ENCODE data around the gene PDXDC1. TPM values are rescaled to one million over a fixed set of nuclear protein-coding genes. Genes with fewer than 3 reads are reported as not detected.
A peak's percentile ranks its signal among the peaks of the same experiment; 100 is the strongest.
"Not testable (repeated sequence)": the region's sequence is repeated elsewhere in the genome, so short reads cannot be mapped to it uniquely, and the experiment has no call there.

Gene PDXDC1
- total and polyA plus RNA-seq, 5 donors from 2014 or later = 27.4 to 91.2 (median 29.7) TPM

DNA sequence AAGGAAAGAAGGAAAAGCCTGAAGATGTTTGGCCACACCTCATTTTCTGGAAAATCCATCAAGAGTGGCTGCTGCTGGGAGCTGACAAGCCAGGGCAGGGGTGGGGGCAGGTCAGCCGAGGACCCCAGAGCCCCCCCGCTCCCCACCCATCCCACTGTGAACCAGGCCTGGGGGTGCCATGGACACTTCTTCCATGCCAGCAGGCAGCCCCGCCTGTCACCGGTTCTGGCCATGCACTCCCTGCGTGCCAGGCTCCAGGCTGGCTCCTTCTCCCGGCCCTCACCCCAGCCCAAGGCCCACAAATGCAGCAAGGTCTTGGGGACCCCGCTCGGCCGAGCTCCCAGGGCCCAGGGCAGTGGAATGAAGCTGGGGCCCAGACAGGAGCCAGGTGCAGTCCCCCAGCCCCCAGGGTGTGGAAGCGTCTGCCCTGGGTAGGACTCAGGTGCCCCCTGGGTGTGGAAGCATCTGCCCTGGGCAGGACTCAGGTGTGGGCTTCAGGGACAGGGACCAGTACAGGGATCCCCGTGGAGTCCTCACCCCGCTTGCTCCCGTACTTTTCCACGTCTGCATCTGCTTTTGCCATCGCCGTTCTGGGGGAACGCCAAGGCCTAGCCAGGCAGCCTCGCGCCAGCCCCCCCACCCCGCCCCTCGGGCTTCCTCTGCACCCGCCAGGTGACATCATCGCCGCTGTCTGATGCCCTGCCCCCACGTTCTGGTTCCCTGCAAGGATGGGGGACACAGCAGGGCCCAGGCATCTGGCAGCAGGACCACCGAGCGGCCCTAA, 167.5 kb downstream of the PDXDC1 start:
- not testable (repeated sequence) for H3K27ac ChIP-seq (ENCODE audit: insufficient read depth, low read length, poor library complexity, severe bottlenecking); H3K4me3 Mint-ChIP-seq; H3K4me1 ChIP-seq (ENCODE audit: control insufficient read depth, insufficient read depth, low read length, poor library complexity, severe bottlenecking); H3K4me3 ChIP-seq (ENCODE audit: low read depth, low read length); H3K9me3 Mint-ChIP-seq; H3K9me3 ChIP-seq (ENCODE audit: control insufficient read depth in 2 of 2, low read length in 2 of 2); H3K4me1 Mint-ChIP-seq; ATAC-seq (ENCODE audit: low read depth in 2 of 2); H3K27me3 Mint-ChIP-seq; DNase-seq; H3K36me3 Mint-ChIP-seq; H3K27me3 ChIP-seq (ENCODE audit: control insufficient read depth, insufficient read depth, low read length); H3K36me3 ChIP-seq (ENCODE audit: control insufficient read depth, insufficient read depth, low read length)
- peak overlapping the region in 1 of 3 donors; percentile 14 for H3K27ac Mint-ChIP-seq

DNA sequence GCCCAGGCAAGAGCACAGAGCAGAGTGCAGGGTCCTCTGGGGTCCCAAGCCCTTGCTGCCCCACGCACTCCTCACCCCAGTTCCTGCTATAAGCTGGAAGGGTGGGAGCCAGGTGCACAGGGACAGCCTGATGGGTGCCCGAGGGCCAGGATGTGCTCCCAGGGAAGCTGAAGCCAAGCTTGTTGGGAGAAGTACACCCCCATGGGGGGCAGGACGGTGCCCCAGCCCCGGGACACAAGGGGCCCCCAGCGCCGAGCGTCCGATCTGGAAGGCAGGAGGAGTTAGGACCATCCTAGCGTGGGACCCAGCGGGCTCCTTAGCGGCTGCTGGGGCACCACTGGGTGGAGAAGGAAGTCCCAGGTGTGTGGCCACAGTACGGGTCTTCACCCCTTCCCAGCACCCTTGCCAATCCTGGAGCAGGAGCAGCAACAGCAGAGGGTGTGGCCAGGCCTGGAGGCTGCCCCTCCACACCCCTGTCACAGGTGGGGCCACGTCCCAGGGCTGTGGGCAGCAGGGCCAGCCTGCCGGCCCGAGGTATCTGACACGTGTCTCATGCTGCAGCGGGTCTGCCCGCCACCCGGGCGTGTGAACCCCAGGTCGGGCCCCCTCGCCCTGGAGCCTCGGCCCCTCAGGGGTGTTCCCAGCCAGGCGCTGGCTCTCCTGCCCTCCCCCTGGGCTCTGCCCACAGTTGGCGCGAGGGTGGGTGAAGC, 168.2 kb downstream of the PDXDC1 start:
- H3K36me3 Mint-ChIP-seq; H3K27me3 ChIP-seq (ENCODE audit: control insufficient read depth, insufficient read depth, low read length); H3K4me3 Mint-ChIP-seq; H3K9me3 ChIP-seq (ENCODE audit: control insufficient read depth in 2 of 2, low read length in 2 of 2); H3K4me3 ChIP-seq (ENCODE audit: low read depth, low read length); ATAC-seq (ENCODE audit: low read depth in 2 of 2); DNase-seq; H3K27ac ChIP-seq (ENCODE audit: insufficient read depth, low read length, poor library complexity, severe bottlenecking); H3K4me1 ChIP-seq (ENCODE audit: control insufficient read depth, insufficient read depth, low read length, poor library complexity, severe bottlenecking); H3K27ac Mint-ChIP-seq; H3K36me3 ChIP-seq (ENCODE audit: control insufficient read depth, insufficient read depth, low read length); H3K27me3 Mint-ChIP-seq; H3K9me3 Mint-ChIP-seq; H3K4me1 Mint-ChIP-seq: not testable (repeated sequence)

DNA sequence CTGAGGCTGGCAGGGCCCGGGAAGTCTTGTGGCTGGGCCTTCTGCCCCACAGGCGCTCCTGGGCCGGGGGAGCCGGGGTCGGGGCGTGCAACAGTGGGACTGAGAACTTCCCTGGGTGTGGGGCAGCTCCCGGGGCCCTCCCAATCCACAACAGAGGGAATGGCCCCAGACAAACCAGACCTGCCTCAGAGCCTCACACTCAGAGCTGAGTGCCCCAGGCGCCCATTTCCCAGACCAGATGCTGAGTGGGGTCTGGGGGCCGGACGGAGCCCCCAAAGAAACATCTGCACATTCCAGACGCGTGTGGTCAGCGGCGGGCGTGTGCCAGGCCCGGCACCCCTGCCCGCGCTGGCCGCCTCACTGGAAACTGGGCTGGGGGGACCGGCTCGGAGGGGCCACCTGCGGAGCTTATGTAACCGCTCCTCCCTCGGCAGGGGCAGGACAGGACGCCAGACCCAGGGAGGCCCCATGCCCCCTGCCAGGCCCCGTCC, 168.8 kb downstream of the PDXDC1 start:
- H3K27ac ChIP-seq (ENCODE audit: insufficient read depth, low read length, poor library complexity, severe bottlenecking); H3K9me3 ChIP-seq (ENCODE audit: control insufficient read depth in 2 of 2, low read length in 2 of 2); H3K27ac Mint-ChIP-seq; H3K9me3 Mint-ChIP-seq; H3K27me3 ChIP-seq (ENCODE audit: control insufficient read depth, insufficient read depth, low read length); H3K4me1 ChIP-seq (ENCODE audit: control insufficient read depth, insufficient read depth, low read length, poor library complexity, severe bottlenecking); H3K4me3 Mint-ChIP-seq; H3K27me3 Mint-ChIP-seq; H3K36me3 Mint-ChIP-seq; H3K4me1 Mint-ChIP-seq; DNase-seq; H3K4me3 ChIP-seq (ENCODE audit: low read depth, low read length); ATAC-seq (ENCODE audit: low read depth in 2 of 2); H3K36me3 ChIP-seq (ENCODE audit: control insufficient read depth, insufficient read depth, low read length): not testable (repeated sequence)

- H3K4me3 ChIP-seq (ENCODE audit: low read depth, low read length); H3K4me1 ChIP-seq (ENCODE audit: control insufficient read depth, insufficient read depth, low read length, poor library complexity, severe bottlenecking); H3K4me3 Mint-ChIP-seq; H3K27me3 Mint-ChIP-seq; H3K27ac ChIP-seq (ENCODE audit: insufficient read depth, low read length, poor library complexity, severe bottlenecking); H3K36me3 Mint-ChIP-seq; H3K9me3 ChIP-seq (ENCODE audit: control insufficient read depth in 2 of 2, low read length in 2 of 2); H3K27me3 ChIP-seq (ENCODE audit: control insufficient read depth, insufficient read depth, low read length); DNase-seq; H3K4me1 Mint-ChIP-seq; H3K27ac Mint-ChIP-seq; H3K36me3 ChIP-seq (ENCODE audit: control insufficient read depth, insufficient read depth, low read length); H3K9me3 Mint-ChIP-seq; ATAC-seq (ENCODE audit: low read depth in 2 of 2): not testable (repeated sequence)
Observed at GRCh38 chr16:15144092-15144631, 169.3 kb downstream of the PDXDC1 start.

DNA sequence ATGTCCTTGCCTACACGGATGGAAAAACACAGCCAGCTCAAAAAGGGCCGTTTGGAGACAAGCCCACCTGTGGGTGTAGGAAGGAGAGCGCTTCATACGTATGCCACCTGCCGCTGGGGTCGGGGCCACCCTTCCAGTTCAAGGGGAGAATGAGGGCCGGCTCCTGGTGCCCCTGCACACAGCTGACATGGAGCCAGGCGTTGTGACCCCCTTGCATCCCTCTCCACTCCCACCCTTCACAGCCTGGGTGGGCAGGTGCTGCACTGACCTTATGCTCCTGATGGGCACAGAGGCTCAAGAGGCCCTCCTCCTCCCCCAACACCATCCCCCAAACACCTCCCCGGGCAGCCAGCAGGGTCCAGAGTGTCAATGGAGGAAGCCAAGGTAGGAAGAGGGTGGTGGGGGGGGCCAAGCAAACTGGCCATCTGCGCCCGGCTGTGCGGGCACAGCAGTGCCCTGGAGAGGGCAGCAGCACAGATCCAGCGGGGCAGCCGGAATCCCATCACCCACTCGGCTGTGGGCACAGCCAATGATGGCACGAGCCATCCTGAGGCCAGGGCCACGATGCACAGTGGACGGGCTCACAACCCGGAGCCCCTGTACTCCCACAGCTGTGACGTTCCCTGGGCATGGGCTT, 170.1 kb downstream of the PDXDC1 start:
- peaks cover 0 to 10% (median 0%) of the 10 kb centered on the region in 4 donors for H3K4me1 Mint-ChIP-seq
- H3K9me3 ChIP-seq (ENCODE audit: control insufficient read depth in 2 of 2, low read length in 2 of 2); H3K36me3 ChIP-seq (ENCODE audit: control insufficient read depth, insufficient read depth, low read length); H3K27ac Mint-ChIP-seq; H3K27ac ChIP-seq (ENCODE audit: insufficient read depth, low read length, poor library complexity, severe bottlenecking); H3K27me3 Mint-ChIP-seq; DNase-seq; H3K27me3 ChIP-seq (ENCODE audit: control insufficient read depth, insufficient read depth, low read length); H3K4me3 ChIP-seq (ENCODE audit: low read depth, low read length); H3K9me3 Mint-ChIP-seq; H3K4me1 ChIP-seq (ENCODE audit: control insufficient read depth, insufficient read depth, low read length, poor library complexity, severe bottlenecking); ATAC-seq (ENCODE audit: low read depth in 2 of 2); H3K4me3 Mint-ChIP-seq; H3K36me3 Mint-ChIP-seq: not testable (repeated sequence)

GRCh38 chr16:15145418-15146263, 170.8 kb downstream of the PDXDC1 start:
- not testable (repeated sequence) for H3K4me3 ChIP-seq (ENCODE audit: low read depth, low read length); ATAC-seq (ENCODE audit: low read depth in 2 of 2); H3K27me3 Mint-ChIP-seq; H3K9me3 Mint-ChIP-seq; H3K4me3 Mint-ChIP-seq; H3K4me1 Mint-ChIP-seq; H3K27ac ChIP-seq (ENCODE audit: insufficient read depth, low read length, poor library complexity, severe bottlenecking); H3K27me3 ChIP-seq (ENCODE audit: control insufficient read depth, insufficient read depth, low read length); H3K36me3 ChIP-seq (ENCODE audit: control insufficient read depth, insufficient read depth, low read length); DNase-seq; H3K27ac Mint-ChIP-seq; H3K9me3 ChIP-seq (ENCODE audit: control insufficient read depth in 2 of 2, low read length in 2 of 2); H3K36me3 Mint-ChIP-seq; H3K4me1 ChIP-seq (ENCODE audit: control insufficient read depth, insufficient read depth, low read length, poor library complexity, severe bottlenecking)

DNA sequence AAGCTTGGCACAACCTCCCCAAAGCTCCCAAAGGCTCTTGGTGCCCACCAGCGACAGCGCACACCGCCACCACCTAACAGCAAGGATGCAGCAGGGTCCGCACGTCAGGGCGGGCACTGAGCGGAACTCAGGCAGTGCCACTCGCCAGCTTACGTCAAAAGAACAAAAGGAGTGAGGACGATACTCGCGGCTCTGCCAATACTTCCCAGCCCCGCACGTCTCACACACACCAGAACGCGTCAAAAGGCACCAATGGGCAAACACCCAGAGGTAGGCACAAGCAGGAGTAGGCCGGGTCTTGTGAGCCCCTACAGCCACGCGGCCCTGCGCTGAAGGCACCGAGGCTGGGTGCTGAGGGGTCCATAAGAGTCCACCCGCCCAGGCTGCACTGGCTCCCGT, 171.4 kb downstream of the PDXDC1 start:
- H3K36me3 Mint-ChIP-seq; H3K27me3 Mint-ChIP-seq; H3K4me3 ChIP-seq (ENCODE audit: low read depth, low read length); H3K27me3 ChIP-seq (ENCODE audit: control insufficient read depth, insufficient read depth, low read length); H3K4me1 ChIP-seq (ENCODE audit: control insufficient read depth, insufficient read depth, low read length, poor library complexity, severe bottlenecking); H3K36me3 ChIP-seq (ENCODE audit: control insufficient read depth, insufficient read depth, low read length); H3K27ac Mint-ChIP-seq; H3K27ac ChIP-seq (ENCODE audit: insufficient read depth, low read length, poor library complexity, severe bottlenecking); ATAC-seq (ENCODE audit: low read depth in 2 of 2); H3K4me3 Mint-ChIP-seq; DNase-seq; H3K4me1 Mint-ChIP-seq; H3K9me3 Mint-ChIP-seq; H3K9me3 ChIP-seq (ENCODE audit: control insufficient read depth in 2 of 2, low read length in 2 of 2): not testable (repeated sequence)
